ENCODE results near the gene UBXN6. TPM values are rescaled to one million over a fixed set of nuclear protein-coding genes. Genes with fewer than 3 reads are reported as not detected.

Gene UBXN6
- total RNA-seq, 1 donor from 2014 or later: 54.3 TPM

GRCh38 chr19:4445963-4446703, 11.5 kb downstream of the UBXN6 start:
- Mint-ChIP-seq H3K9me3 (no peaks in the 10 kb centered on the region), H3K27me3 (no peaks in the 10 kb centered on the region), H3K4me1 (peaks cover 16% of the 10 kb centered on the region), H3K27ac (no peak overlapping the region), H3K4me3 (no peak overlapping the region), H3K36me3 (ENCODE audit: low read depth) (peaks cover 53% of the 10 kb centered on the region)
- no peak for ATAC-seq (ENCODE audit: low read depth)
- ChIA-PET CTCF (no interaction called here), POLR2A (no interaction called here)
- no peak for DNase-seq
- no peak for TF ChIP-seq CTCF (IDR thresholded peaks at IDR 0.05)
- intact Hi-C loops (cut with micrococcal nuclease): no loop called here

DNA sequence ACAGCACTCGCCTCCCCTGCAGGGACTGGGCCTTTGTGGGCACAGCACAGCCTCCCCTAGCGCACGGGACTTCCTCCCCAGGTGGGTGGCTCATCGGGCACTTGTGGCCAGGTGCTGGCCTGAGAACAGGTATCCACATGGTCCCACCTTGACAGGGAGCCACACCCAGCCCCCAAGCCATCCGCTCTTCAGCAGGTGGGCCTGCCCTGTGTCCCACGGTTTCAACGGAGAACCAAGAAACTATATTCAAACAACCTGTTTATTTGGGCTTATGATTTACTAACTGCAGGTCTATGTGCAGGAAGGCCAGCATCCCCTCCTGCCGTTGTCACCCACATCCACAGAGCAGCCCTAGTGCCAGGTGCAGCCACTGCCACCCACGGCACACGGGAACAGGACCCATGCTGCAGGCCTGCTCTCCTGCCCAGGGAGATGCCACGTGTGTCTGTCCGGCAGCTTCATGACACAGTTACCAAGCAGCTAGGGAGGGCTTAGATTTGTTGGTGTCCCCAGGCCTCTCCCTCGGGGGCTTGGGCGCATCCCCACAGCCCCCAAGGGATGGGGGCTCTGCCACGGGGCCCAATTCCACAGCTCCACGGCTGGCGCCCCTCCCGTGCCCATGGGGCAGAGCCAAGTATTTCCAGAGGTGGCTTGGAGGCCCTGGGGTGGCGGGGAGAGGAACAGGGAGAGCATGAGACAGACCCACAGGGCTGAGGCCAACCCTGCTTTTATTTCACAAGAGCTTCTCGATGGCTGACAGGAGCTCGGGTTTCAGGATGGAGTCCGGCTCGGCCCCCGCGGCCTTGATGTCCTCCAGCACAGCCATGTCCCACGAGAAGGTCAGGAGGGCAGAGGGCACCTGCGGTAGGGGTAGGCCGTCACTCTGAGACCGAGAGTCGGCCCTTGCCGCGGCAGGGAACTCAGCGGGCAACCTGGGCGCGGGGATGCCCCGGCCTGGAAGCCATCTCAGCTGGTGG, 12.5 kb downstream of the UBXN6 start:
- POLR2A ChIA-PET: interaction anchor here (0.6 kb wide), 1 partner anchor 63 kb away, joined by 5 read pairs; no protein-coding TSS in a partner anchor
- Mint-ChIP-seq H3K9me3 (no peaks in the 10 kb centered on the region), H3K27me3 (no peaks in the 10 kb centered on the region), H3K4me1 (peaks cover 16% of the 10 kb centered on the region), H3K4me3 (no peak overlapping the region), H3K27ac (no peak overlapping the region), H3K36me3 (ENCODE audit: low read depth) (peaks cover 43% of the 10 kb centered on the region)
- CTCF ChIA-PET: no interaction called here
- no peak for TF ChIP-seq CTCF (IDR thresholded peaks at IDR 0.05)
- ATAC-seq (ENCODE audit: low read depth): no peak
- intact Hi-C loops (cut with micrococcal nuclease): no loop called here
- DNase-seq: no peak

- ATAC-seq (ENCODE audit: low read depth) (no peak), DNase-seq (no peak)
- H3K4me3 Mint-ChIP-seq: no peak overlapping the region
- H3K27me3 Mint-ChIP-seq: no peaks in the 10 kb centered on the region
- no peak for TF ChIP-seq CTCF (IDR thresholded peaks at IDR 0.05)
- peaks cover 38% of the 10 kb centered on the region for H3K36me3 Mint-ChIP-seq (ENCODE audit: low read depth)
- peak overlapping the region; percentile 12 for H3K27ac Mint-ChIP-seq
- ChIA-PET POLR2A (interaction anchor here (0.6 kb wide), 1 partner anchor 63 kb away, joined by 5 read pairs; no protein-coding TSS in a partner anchor), CTCF (no interaction called here)
- intact Hi-C loops (cut with micrococcal nuclease): no loop called here
- H3K9me3 Mint-ChIP-seq: no peaks in the 10 kb centered on the region
- peaks cover 16% of the 10 kb centered on the region for H3K4me1 Mint-ChIP-seq
Measured at GRCh38 chr19:4443966-4444764, 13.4 kb downstream of the UBXN6 start.

DNA sequence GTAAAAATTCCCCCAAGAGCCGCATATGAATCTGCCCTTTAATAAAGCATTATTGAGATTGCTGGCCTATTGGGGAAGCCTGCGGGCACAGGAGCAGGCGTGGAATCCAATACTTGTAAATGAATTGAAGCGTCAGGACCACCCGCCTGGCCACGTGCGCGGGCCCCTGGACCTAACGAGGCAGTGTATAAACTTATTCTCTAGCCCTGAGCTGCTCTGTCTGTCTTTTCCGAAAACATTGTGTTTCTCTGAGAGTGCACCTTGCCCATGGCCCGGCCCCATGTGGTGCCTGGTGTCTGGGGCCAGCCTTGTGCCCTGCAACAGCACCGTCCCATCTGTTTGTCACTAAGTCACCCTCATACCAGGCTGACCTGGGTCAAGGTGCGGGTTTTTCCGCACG, 14.4 kb downstream of the UBXN6 start:
- ATAC-seq (ENCODE audit: low read depth): no peak
- ChIA-PET POLR2A (no interaction called here), CTCF (no interaction called here)
- no peak for TF ChIP-seq CTCF (IDR thresholded peaks at IDR 0.05)
- Mint-ChIP-seq H3K9me3 (no peaks in the 10 kb centered on the region), H3K4me1 (peaks cover 16% of the 10 kb centered on the region), H3K4me3 (no peak overlapping the region), H3K36me3 (ENCODE audit: low read depth) (peaks cover 32% of the 10 kb centered on the region), H3K27ac (no peak overlapping the region), H3K27me3 (no peaks in the 10 kb centered on the region)
- no peak for DNase-seq
- intact Hi-C loops (cut with micrococcal nuclease): no loop called here

Data from activated B cell treated with CpG ODN at 0.5 μM for 24 hours (primary cell).